Neural cell (in vitro differentiated cells): Measurements from ENCODE around the gene DOCK10.

Experiments
- CTCF ChIP-seq: fragments of 450-650 bp; IDR thresholded peaks from 2 replicates; pipeline ENCODE4 v1.5.1; 2014; ENCODE audit warnings: antibody characterized with exemption, mild to moderate bottlenecking, moderate library complexity; ENCODE audit not compliant: poor library complexity, severe bottlenecking
- EP300 ChIP-seq: fragments of 450-650 bp; conservative IDR thresholded peaks from 2 replicates; pipeline ENCODE4 v1.6.1; 2014; ENCODE audit warnings: antibody characterized with exemption, mild to moderate bottlenecking, moderate library complexity; ENCODE audit not compliant: poor library complexity, severe bottlenecking
- EZH2 ChIP-seq: fragments of 200-600, 300-800 bp; shearing (Covaris generic), sonication (generic); IDR thresholded peaks from 2 replicates; pipeline ENCODE4 v1.6.1; 2014; ENCODE audit warnings: antibody characterized with exemption, low read length, borderline replicate concordance, mild to moderate bottlenecking; ENCODE audit not compliant: insufficient read depth, poor library complexity, severe bottlenecking
- MXI1 ChIP-seq: fragments of 450-650 bp; conservative IDR thresholded peaks from 2 replicates; pipeline ENCODE4 v1.6.1; 2014; ENCODE audit warnings: antibody characterized with exemption, mild to moderate bottlenecking; ENCODE audit not compliant: poor library complexity, severe bottlenecking
- POLR2AphosphoS5 ChIP-seq: IDR thresholded peaks from 2 replicates; pipeline ENCODE4 v1.6.1; 2012
- RAD21 ChIP-seq: fragments of 450-650 bp; conservative IDR thresholded peaks from 2 replicates; pipeline ENCODE4 v1.6.1; 2014; ENCODE audit warnings: antibody characterized with exemption, mild to moderate bottlenecking, moderate library complexity
- REST ChIP-seq: IDR thresholded peaks from 2 replicates; pipeline ENCODE4 v1.6.1; 2012; ENCODE audit warnings: borderline replicate concordance
- SMC3 ChIP-seq: fragments of 450-650 bp; conservative IDR thresholded peaks from 2 replicates; pipeline ENCODE4 v1.6.1; 2014; ENCODE audit warnings: antibody characterized with exemption, mild to moderate bottlenecking, moderate library complexity; ENCODE audit not compliant: poor library complexity

- TF ChIP-seq EZH2 (no peak), CTCF (no peak), EP300 (no peak), SMC3 (no peak), REST (no peak), RAD21 (no peak), MXI1 (no peak), POLR2AphosphoS5 (no peak)
Observed at GRCh38 chr2:224786848-224787247, 255.4 kb downstream of the DOCK10 start.
